H1 (cell line): ENCODE measurements around the gene FAM111A. TPM values are rescaled to one million over a fixed set of nuclear protein-coding genes. Genes with fewer than 3 reads are reported as not detected.

Source experiments
- CTCF ChIA-PET: fragments of 300-600 bp; sonication (Branson Sonifier 250); formaldehyde crosslinking; loops from one replicate; lab custom pipeline; 2021; ENCODE audit not compliant: partially characterized antibody; lab: Charles Lee
- POLR2A ChIA-PET: fragments of 300-600 bp; sonication (Branson Sonifier 250); formaldehyde crosslinking; loops from one replicate; lab custom pipeline; 2021; ENCODE audit warnings: inconsistent platforms; ENCODE audit not compliant: partially characterized antibody; lab: Charles Lee
- DNase-seq, 2 experiments: peaks; one replicate each; pipeline versions ENCODE4 v3.0.0 to v3.0.0-alpha.2; 2010 to 2022; ENCODE audit warnings: low spot score in 2 of 2, low read depth in 1 of 2, mixed read lengths in 1 of 2
- FAIRE-seq: peaks from 2 replicates; lab custom pipeline; 2011; peaks lifted over from hg19 to GRCh38; lab: Jason Lieb, UNC
- H2AFZ ChIP-seq: 2 replicates; pipeline ENCODE4 v1.8.1; 2012; ENCODE audit warnings: low read length, inconsistent platforms
- H2AK5ac ChIP-seq: 2 replicates; pipeline ENCODE4 v1.6.1; 2013; ENCODE audit warnings: low read depth, low read length
- H2BK120ac ChIP-seq: replicated peaks from 2 replicates; pipeline ENCODE3; 2013; ENCODE audit warnings: low read depth, low read length, inconsistent platforms
- H2BK12ac ChIP-seq: 2 replicates; pipeline ENCODE4 v1.6.1; 2013; ENCODE audit warnings: low read depth, low read length
- H2BK15ac ChIP-seq: 2 replicates; pipeline ENCODE4 v1.6.1; 2013; ENCODE audit warnings: low read length
- H2BK20ac ChIP-seq: 2 replicates; pipeline ENCODE4 v1.6.1; 2013; ENCODE audit warnings: low read length
- H2BK5ac ChIP-seq: 2 replicates; pipeline ENCODE4 v1.6.1; 2013; ENCODE audit warnings: low read depth, low read length
- H3K14ac ChIP-seq: 2 replicates; pipeline ENCODE4 v1.6.1; 2013; ENCODE audit warnings: inconsistent platforms; ENCODE audit not compliant: insufficient read length
- H3K18ac ChIP-seq: 2 replicates; pipeline ENCODE4 v1.6.1; 2013; ENCODE audit warnings: low read length; ENCODE audit errors: extremely low read depth
- H3K23ac ChIP-seq: 2 replicates; pipeline ENCODE4 v1.6.1; 2013; ENCODE audit warnings: inconsistent platforms; ENCODE audit not compliant: insufficient read length
- H3K23me2 ChIP-seq: 2 replicates; pipeline ENCODE4 v1.6.1; 2013; ENCODE audit warnings: low read depth, low read length
- H3K27ac ChIP-seq: 2 replicates; pipeline ENCODE4 v1.6.1; 2011; ENCODE audit warnings: low read depth, low read length, inconsistent platforms
- H3K27me3 ChIP-seq, 4 experiments: replicated peaks in 1 of 4; 1 replicate in 1 of 4; 2 replicates in 3 of 4; pipeline versions ENCODE4 v1.6.1 to v1.8.1; 2011 to 2013; ENCODE audit warnings: low read length in 3 of 4, mild to moderate bottlenecking in 3 of 4, inconsistent platforms in 2 of 4, mixed read lengths in 2 of 4, moderate library complexity in 1 of 4; ENCODE audit not compliant: control insufficient read depth in 3 of 4, insufficient read depth in 3 of 4; ENCODE audit errors: extremely low read depth in 1 of 4
- H3K36me3 ChIP-seq, 4 experiments: 2 replicates each; pipeline versions ENCODE4 v1.6.1 to v1.8.1; 2011 to 2013; ENCODE audit warnings: mild to moderate bottlenecking in 4 of 4, low read length in 3 of 4, moderate library complexity in 2 of 4, control low read depth in 1 of 4, inconsistent platforms in 1 of 4; ENCODE audit not compliant: insufficient read depth in 4 of 4, control insufficient read depth in 2 of 4
- H3K4ac ChIP-seq: replicated peaks from 2 replicates; pipeline ENCODE3; 2013; ENCODE audit warnings: low read length, low read depth, mixed read lengths, inconsistent platforms; ENCODE audit not compliant: insufficient read length
- H3K4me1 ChIP-seq, 4 experiments: replicated peaks in 1 of 4; 1 replicate in 1 of 4; 2 replicates in 3 of 4; pipeline versions ENCODE4 v1.6.1 to v1.8.1; 2011 to 2013; ENCODE audit warnings: low read length in 3 of 4, inconsistent platforms in 2 of 4, mixed read lengths in 1 of 4; ENCODE audit not compliant: insufficient read depth in 4 of 4, control insufficient read depth in 3 of 4
- H3K4me2 ChIP-seq, 2 experiments: 2 replicates each; pipeline versions ENCODE4 v1.6.1 to v1.8.1; 2011 to 2013; ENCODE audit warnings: low read depth in 2 of 2, low read length in 2 of 2, control low read depth in 1 of 2, inconsistent platforms in 1 of 2, mild to moderate bottlenecking in 1 of 2; ENCODE audit not compliant: insufficient read depth in 1 of 2
- H3K4me3 ChIP-seq, 4 experiments: fragments of 200-600, 300-600 bp in 1 of 4; sonication (generic), shearing (Covaris generic), sonication (Bioruptor Twin) in 1 of 4; 2 replicates each; pipeline versions ENCODE4 v1.5.1 to v1.8.1; 2011 to 2016; ENCODE audit warnings: low read length in 4 of 4, low read depth in 3 of 4, control low read depth in 2 of 4, inconsistent platforms in 2 of 4, mild to moderate bottlenecking in 2 of 4, mixed read lengths in 1 of 4, moderate library complexity in 1 of 4; ENCODE audit not compliant: insufficient read depth in 2 of 4; ENCODE audit errors: extremely low read depth in 1 of 4
- H3K56ac ChIP-seq: replicated peaks from 2 replicates; pipeline ENCODE3; 2013; ENCODE audit warnings: low read depth, mild to moderate bottlenecking, mixed read lengths, low read length, inconsistent platforms; ENCODE audit not compliant: insufficient read length
- H3K79me1 ChIP-seq: 2 replicates; pipeline ENCODE4 v1.6.1; 2013; ENCODE audit warnings: low read depth, low read length, control low read depth
- H3K79me2 ChIP-seq, 2 experiments: 2 replicates each; pipeline versions ENCODE4 v1.6.1 to v1.8.1; 2012 to 2013; ENCODE audit warnings: low read length in 2 of 2, mild to moderate bottlenecking in 2 of 2, inconsistent platforms in 1 of 2; ENCODE audit not compliant: insufficient read depth in 2 of 2, control insufficient read depth in 1 of 2
- H3K9ac ChIP-seq, 4 experiments: replicated peaks in 1 of 4; 1 replicate in 1 of 4; 2 replicates in 3 of 4; pipeline versions ENCODE4 v1.6.1 to v1.8.1; 2011 to 2013; ENCODE audit warnings: low read depth in 3 of 4, low read length in 3 of 4, control low read depth in 2 of 4, mild to moderate bottlenecking in 2 of 4, moderate library complexity in 2 of 4, inconsistent platforms in 1 of 4; ENCODE audit errors: extremely low read depth in 1 of 4
- H3K9me3 ChIP-seq, 2 experiments: 2 replicates each; pipeline versions ENCODE4 v1.6.1 to v1.8.1; 2012 to 2013; ENCODE audit warnings: mild to moderate bottlenecking in 2 of 2, moderate library complexity in 2 of 2, control low read depth in 1 of 2, inconsistent platforms in 1 of 2, low read depth in 1 of 2, low read length in 1 of 2, mixed read lengths in 1 of 2; ENCODE audit not compliant: insufficient read depth in 2 of 2
- H4K20me1 ChIP-seq, 2 experiments: replicated peaks in 1 of 2; 2 replicates each; pipeline versions ENCODE3 to v1.8.1; 2011 to 2013; ENCODE audit warnings: inconsistent platforms in 2 of 2, low read length in 2 of 2, mild to moderate bottlenecking in 1 of 2; ENCODE audit not compliant: insufficient read depth in 2 of 2, control insufficient read depth in 1 of 2
- H4K5ac ChIP-seq: 2 replicates; pipeline ENCODE4 v1.6.1; 2013; ENCODE audit warnings: low read length, low read depth, mixed read lengths, inconsistent platforms; ENCODE audit not compliant: insufficient read length
- H4K8ac ChIP-seq: 2 replicates; pipeline ENCODE4 v1.8.0; 2013; ENCODE audit warnings: mild to moderate bottlenecking, moderate library complexity, low read length, inconsistent platforms; ENCODE audit not compliant: insufficient read depth; ENCODE audit errors: extremely low read depth
- H4K91ac ChIP-seq: replicated peaks from 2 replicates; pipeline ENCODE3; 2013; ENCODE audit warnings: low read length, mixed read lengths, inconsistent platforms; ENCODE audit not compliant: insufficient read length
- BACH1 ChIP-seq: IDR thresholded peaks from 2 replicates; pipeline ENCODE4 v1.6.1; 2012; ENCODE audit warnings: low read length, improper control_type of control experiment
- E2F6 ChIP-seq: IDR thresholded peaks from 2 replicates; pipeline ENCODE4 v1.6.1; 2012; ENCODE audit warnings: inconsistent platforms
- KDM4A ChIP-seq: IDR thresholded peaks from one replicate; pipeline ENCODE4 v1.7.1; 2012; ENCODE audit warnings: low read depth, mild to moderate bottlenecking, moderate library complexity, low read length, inconsistent platforms; ENCODE audit not compliant: severe bottlenecking
- NRF1 ChIP-seq: IDR thresholded peaks from 2 replicates; pipeline ENCODE4 v1.6.1; 2011; ENCODE audit warnings: mild to moderate bottlenecking, low read depth, low read length, improper control_type of control experiment
- POLR2A ChIP-seq, 2 experiments: IDR thresholded peaks; 1 replicate in 1 of 2; 2 replicates in 1 of 2; pipeline ENCODE4 v1.6.1; 2011; ENCODE audit warnings: low read depth in 2 of 2, low read length in 2 of 2, mild to moderate bottlenecking in 2 of 2; ENCODE audit errors: control extremely low read depth in 1 of 2
- TAF7 ChIP-seq: optimal IDR thresholded peaks from 2 replicates; pipeline ENCODE3; 2011; ENCODE audit warnings: low read depth, mild to moderate bottlenecking, inconsistent platforms, low read length, moderate library complexity, borderline replicate concordance
- TEAD4 ChIP-seq: IDR thresholded peaks from 2 replicates; pipeline ENCODE4 v1.6.1; 2012; ENCODE audit warnings: low read depth, low read length, inconsistent platforms, mixed read lengths
- WGBS, 2 experiments: shearing (Covaris generic) in 1 of 2; methylation state at CpG; one replicate each; pipeline versions ENCODE4 v1.1.6 to v1.1.7; 2013 to 2015; ENCODE audit warnings: low lambda C conversion rate in 2 of 2, mixed read lengths in 2 of 2, inconsistent platforms in 1 of 2, low coverage in 1 of 2, missing lambda C conversion rate in 1 of 2; ENCODE audit not compliant: insufficient replicate concordance in 2 of 2, insufficient coverage in 1 of 2, insufficient read length in 1 of 2; ENCODE audit errors: extremely low coverage in 1 of 2, missing lambda C conversion rate in 1 of 2; 5-methylcytosine and 5-hydroxymethylcytosine counted together
- long read RNA-seq, 2 experiments: library from RNA in 1 of 2; library from capped mRNA in 1 of 2; stranded (forward); transcript quantifications; one replicate each; pipeline ENCODE4 v2.0.0, GENCODE V29; 2021; ENCODE audit warnings: inconsistent platforms in 1 of 2
- polyA minus RNA-seq, 3 experiments: library from RNA; depleted of rRNA, polyadenylated mRNA; stranded (reverse); fragments of >200 nt; gene quantifications; 1 replicate in 2 of 3; 2 replicates in 1 of 3; pipeline ENCODE4 v1.2.3, GENCODE V29; 2011
- polyA plus RNA-seq, 7 experiments: library from polyadenylated mRNA; depleted of rRNA in 3 of 7; stranded (reverse) in 5 of 7; unstranded in 2 of 7; fragments of >200 nt in 5 of 7; fragments of 200-250 nt in 2 of 7; gene quantifications; 1 replicate in 5 of 7; 2 replicates in 1 of 7; 4 replicates in 1 of 7; pipeline versions ENCODE4 v1.2.1 to v1.2.3, GENCODE V29; 2011 to 2013; ENCODE audit warnings: missing spikeins in 2 of 7, mixed read lengths in 2 of 7
- total RNA-seq: library from RNA; stranded (reverse); fragmentation: NEBNext Ultra II Directional; extraction: Animal tissue kit (Norgen Biotek cat#: 25700); gene quantifications from 2 replicates; pipeline ENCODE4 v1.2.1, GENCODE V29; 2021

Gene FAM111A
- 29.9 and 31.1 TPM in 2 replicates for total RNA-seq
- 7.4 and 10.2 TPM in 2 replicates for polyA plus RNA-seq (2011; rRNA removed)
- polyA plus RNA-seq (2011; cell fraction: cytosol; rRNA removed), result 15.8 TPM
- 10.5 TPM for polyA plus RNA-seq (2011; cell fraction: nucleus; rRNA removed)
- 13.8 to 25.1 TPM (median 16.9 TPM) in 4 replicates for polyA plus RNA-seq (2012, experiment 1 of 2)
- polyA plus RNA-seq (2012, experiment 2 of 2), result 1.7 TPM
- polyA plus RNA-seq (2013, experiment 1 of 2), result 29.3 TPM
- polyA plus RNA-seq (2013, experiment 2 of 2), result 30.3 TPM
- 12.3 and 17.5 TPM in 2 replicates for polyA minus RNA-seq (2011; rRNA and poly(A)+ RNA removed)
- polyA minus RNA-seq (2011; cell fraction: cytosol; rRNA and poly(A)+ RNA removed), result 7.4 TPM
- 21.1 TPM for polyA minus RNA-seq (2011; cell fraction: nucleus; rRNA and poly(A)+ RNA removed)
- long read RNA-seq, experiment 1, partial matches to known transcripts, result 0 of 4 reads
- long read RNA-seq, experiment 1, other reads (novel, unspliced or antisense), result 4 of 4 reads
- long read RNA-seq, experiment 2, partial matches to known transcripts, result 0 of 4 reads
- long read RNA-seq, experiment 2, other reads (novel, unspliced or antisense), result 3 of 4 reads

GRCh38 chr11:59142530-59143507, at the start of gene FAM111A:
FAM111A (plus strand) TSS chr11:59142856; CDS start chr11:59148873, 6,017 bp downstream.
- no peak within 1 kb of the TSS for H2BK20ac ChIP-seq
- H2BK12ac ChIP-seq, result no peak within 1 kb of the TSS
- peak; percentile 69 for FAIRE-seq
- peak within 1 kb of the TSS; percentile 54 to 69 for H3K4me2 ChIP-seq
- 0 out of 2 replicates have a peak within 1 kb of the TSS, but pooled peaks have one; percentile 47 for H2AFZ ChIP-seq
- no peak within 1 kb of the TSS for H2AK5ac ChIP-seq
- H3K4me1 ChIP-seq, result peaks cover 0 to 8% (median 0%) of the 10 kb centered on the region in 4 experiments; a peak in 4 of 7 replicates
- peak within 1 kb of the TSS; percentile 20 for H4K91ac ChIP-seq
- H2BK5ac ChIP-seq, result peak within 1 kb of the TSS; percentile 8
- no peak within 1 kb of the TSS for H3K4ac ChIP-seq
- H3K9ac ChIP-seq, result peak within 1 kb of the TSS in 3 of 4 experiments; percentile 35 to 67 (median 66); a peak in 6 of 7 replicates
- peak within 1 kb of the TSS; percentile 81 for H4K8ac ChIP-seq
- peak within 1 kb of the TSS; percentile 65; the same call in 1 of the 2 replicates for H3K27ac ChIP-seq
- H2BK15ac ChIP-seq, result no peak within 1 kb of the TSS
- no peaks in the 10 kb centered on the region for H3K79me1 ChIP-seq
- H3K18ac ChIP-seq, result no peak within 1 kb of the TSS
- peak; percentile 67 to 83 for DNase-seq
- no peaks in the 10 kb centered on the region; a peak in 1 of 7 replicates for H3K27me3 ChIP-seq
- ChIA-PET POLR2A (interaction anchor here (0.7 to 1.4 kb wide), 3 partner anchors 15 to 238 kb away, joined by 3 to 4 read pairs (median 3); no protein-coding TSS in a partner anchor), CTCF (interaction anchor here (0.9 to 6.1 kb wide), 4 partner anchors 14 to 84 kb away, joined by 3 to 65 read pairs (median 10); partner anchors contain the start of gene DTX4)
- H3K4me3 ChIP-seq, result peak within 1 kb of the TSS; percentile 54 to 86 (median 77)
- WGBS, 2 experiments, result 2% methylated on average over 47 of the region's 50 CpGs; no CpG with 5 or more reads in 1 of the 2 experiments
- peak within 1 kb of the TSS; percentile 42 for H4K5ac ChIP-seq
- H3K56ac ChIP-seq, result no peak within 1 kb of the TSS
- peaks cover 0 to 3% (median 2%) of the 10 kb centered on the region in 4 experiments; a peak in 1 of 8 replicates for H3K36me3 ChIP-seq
- H3K23me2 ChIP-seq, result peaks cover 6% of the 10 kb centered on the region; the same call in 1 of the 2 replicates
- no peak within 1 kb of the TSS for H3K23ac ChIP-seq
- H3K9me3 ChIP-seq, result no peaks in the 10 kb centered on the region
- H4K20me1 ChIP-seq, result peaks cover 0 to 2% of the 10 kb centered on the region in 2 experiments
- H2BK120ac ChIP-seq, result no peak within 1 kb of the TSS
- no peak within 1 kb of the TSS for H3K14ac ChIP-seq
- H3K79me2 ChIP-seq, result peaks cover 0 to 10% of the 10 kb centered on the region in 2 experiments; a peak in 2 of 4 replicates
- TF ChIP-seq KDM4A, result peak; percentile 93
- TF ChIP-seq TAF7, result peak; percentile 30
- peak; percentile 86 for TF ChIP-seq E2F6
- TF ChIP-seq BACH1, result peak; percentile 69; the same call in 1 of the 2 replicates
- peak in 1 of 2 experiments; percentile 18; a peak in 1 of 3 replicates for TF ChIP-seq POLR2A (IDR thresholded peaks at IDR 0.05; ENCODE audit: control extremely low read depth in 1 of 2, low read depth in 2 of 2, low read length in 2 of 2)
- TF ChIP-seq NRF1, result no peak
- TF ChIP-seq TEAD4, result peak; percentile 62; the same call in 1 of the 2 replicates
